Smooth muscle cell (in vitro differentiated cells): Measurements from ENCODE around the gene ST6GALNAC4. TPM values are rescaled to one million over a fixed set of nuclear protein-coding genes. Genes with fewer than 3 reads are reported as not detected.

Source experiments
- DNase-seq: peaks from one replicate; lab custom pipeline; 2025; ENCODE audit not compliant: unreplicated experiment; lab: John Stamatoyannopoulos, UW
- H2AFZ ChIP-seq: fragments of 200-600 bp; sonication (generic); 2 replicates; pipeline ENCODE4 v1.6.0; 2016; ENCODE audit warnings: antibody characterized with exemption, low read depth, mild to moderate bottlenecking
- H3F3A ChIP-seq: fragments of 200-600 bp; sonication (generic); 2 replicates; pipeline ENCODE4 v1.6.0; 2017; ENCODE audit warnings: antibody characterized with exemption, low read depth
- H3K27ac ChIP-seq: fragments of 200-600 bp; sonication (generic); 2 replicates; pipeline ENCODE4 v1.5.1; 2016; ENCODE audit warnings: low read depth, mild to moderate bottlenecking
- H3K27me3 ChIP-seq: fragments of 200-600 bp; sonication (generic); 2 replicates; pipeline ENCODE4 v1.6.1; 2016; ENCODE audit warnings: low read depth, mild to moderate bottlenecking
- H3K36me3 ChIP-seq: fragments of 200-600 bp; sonication (generic); 2 replicates; pipeline ENCODE4 v1.5.1; 2016; ENCODE audit warnings: low read depth
- H3K4me1 ChIP-seq: fragments of 200-600 bp; sonication (generic); 2 replicates; pipeline ENCODE4 v1.5.1; 2016; ENCODE audit warnings: low read depth
- H3K4me2 ChIP-seq: fragments of 200-600 bp; sonication (generic); 2 replicates; pipeline ENCODE4 v1.6.0; 2016; ENCODE audit warnings: mild to moderate bottlenecking
- H3K4me3 ChIP-seq: fragments of 200-600 bp; sonication (generic); 2 replicates; pipeline ENCODE4 v1.5.1; 2016; ENCODE audit warnings: mild to moderate bottlenecking
- H3K79me2 ChIP-seq: fragments of 200-600 bp; sonication (generic); 2 replicates; pipeline ENCODE4 v1.6.0; 2016; ENCODE audit warnings: low read depth, mild to moderate bottlenecking
- H3K9ac ChIP-seq: fragments of 200-600 bp; sonication (generic); 2 replicates; pipeline ENCODE4 v1.6.0; 2016; ENCODE audit warnings: low read depth
- H3K9me3 ChIP-seq: fragments of 200-600 bp; sonication (generic); replicated peaks from 2 replicates; pipeline ENCODE4 v1.5.1; 2016; ENCODE audit warnings: low read depth
- H4K20me1 ChIP-seq: fragments of 200-600 bp; sonication (generic); 2 replicates; pipeline ENCODE4 v1.6.0; 2016; ENCODE audit warnings: low read depth
- CTCF ChIP-seq: fragments of 200-600 bp; sonication (generic); IDR thresholded peaks from 2 replicates; pipeline ENCODE4 v1.5.1; 2017; ENCODE audit warnings: borderline replicate concordance, mild to moderate bottlenecking, antibody characterized with exemption; ENCODE audit not compliant: insufficient read depth, poor library complexity, severe bottlenecking
- WGBS: methylation state at CpG from one replicate; pipeline ENCODE4 v1.1.7; 2016; ENCODE audit warnings: low lambda C conversion rate; 5-methylcytosine and 5-hydroxymethylcytosine counted together
- polyA plus RNA-seq: library from polyadenylated mRNA; unstranded; fragments of >200 nt; fragmentation: Nextera tagmentation; extraction: Ambion mirVana; gene quantifications from 2 replicates; pipeline ENCODE4 v1.2.1, GENCODE V29; 2016
- total RNA-seq: library from RNA; depleted of rRNA; stranded (reverse); fragments of >200 nt; gene quantifications from 2 replicates; pipeline ENCODE4 v1.2.3, GENCODE V29; 2014

The ST6GALNAC4 gene
- total and polyA plus RNA-seq, 2 experiments from 2014 or later, result 12.1 to 22.5 TPM

- Histone ChIP-seq H4K20me1 (peaks cover 13% of the 10 kb centered on the region), H3K36me3 (no peaks in the 10 kb centered on the region), H3K27me3 (no peaks in the 10 kb centered on the region), H3K4me1 (peaks cover 19% of the 10 kb centered on the region), H3F3A (peaks cover 6% of the 10 kb centered on the region), H3K27ac (no peak overlapping the region), H3K9me3 (no peaks in the 10 kb centered on the region), H3K4me2 (no peak overlapping the region), H3K79me2 (peaks cover 21% of the 10 kb centered on the region), H3K9ac (no peak overlapping the region), H2AFZ (no peak overlapping the region), H3K4me3 (no peak overlapping the region)
- no peak for DNase-seq
- no peak for TF ChIP-seq CTCF
- 89% methylated on average over 4 of the region's 4 CpGs for WGBS
Observed at GRCh38 chr9:127934248-127934647, 17.4 kb upstream of the ST6GALNAC4 start.

GRCh38 chr9:127931092-127931881, 14.4 kb upstream of the ST6GALNAC4 start:
- no peaks in the 10 kb centered on the region for H3K36me3 ChIP-seq
- H3K4me3 ChIP-seq, result peak overlapping the region; percentile 53
- 25% methylated on average over 18 of the region's 18 CpGs for WGBS
- peak overlapping the region; percentile 85 for H3K27ac ChIP-seq
- H3K4me1 ChIP-seq, result peaks cover 23% of the 10 kb centered on the region
- DNase-seq, result peak; percentile 51
- H3F3A ChIP-seq, result peaks cover 6% of the 10 kb centered on the region
- peaks cover 9% of the 10 kb centered on the region for H3K79me2 ChIP-seq
- peaks cover 11% of the 10 kb centered on the region for H4K20me1 ChIP-seq
- H3K9me3 ChIP-seq, result no peaks in the 10 kb centered on the region
- no peak overlapping the region for H2AFZ ChIP-seq
- H3K9ac ChIP-seq, result peak overlapping the region; percentile 70
- peak overlapping the region; percentile 86 for H3K4me2 ChIP-seq
- H3K27me3 ChIP-seq, result peaks cover 18% of the 10 kb centered on the region
- TF ChIP-seq CTCF, result no peak

- H3K36me3 ChIP-seq, result no peaks in the 10 kb centered on the region
- peaks cover 6% of the 10 kb centered on the region for H3K79me2 ChIP-seq
- WGBS, result 4% methylated on average over 68 of the region's 70 CpGs
- peak within 1 kb of the TSS; percentile 86 for H3K4me2 ChIP-seq
- no peak within 1 kb of the TSS for H2AFZ ChIP-seq
- peak within 1 kb of the TSS; percentile 85 for H3K27ac ChIP-seq
- H3K9ac ChIP-seq, result peak within 1 kb of the TSS; percentile 70
- H4K20me1 ChIP-seq, result peaks cover 3% of the 10 kb centered on the region
- peaks cover 18% of the 10 kb centered on the region for H3K4me1 ChIP-seq
- peaks cover 23% of the 10 kb centered on the region for H3K27me3 ChIP-seq
- no peak for TF ChIP-seq CTCF
- H3F3A ChIP-seq, result no peaks in the 10 kb centered on the region
- peak; percentile 64 for DNase-seq
- peak within 1 kb of the TSS; percentile 53 for H3K4me3 ChIP-seq
- H3K9me3 ChIP-seq, result no peaks in the 10 kb centered on the region
Observed at GRCh38 chr9:127930231-127931091, 13.6 kb upstream of the ST6GALNAC4 start, which contains the start of gene PIP5KL1. Gene PIP5KL1, minus strand, starts transcription at chr9:127930777. Its CDS starts 25 bp downstream, at chr9:127930752.
